ENCODE measurements around the gene EPHA6. TPM values are rescaled to one million over a fixed set of nuclear protein-coding genes. Genes with fewer than 3 reads are reported as not detected.

EPHA6 gene
- total RNA-seq, 1 donor from 2014 or later = 1.2 TPM

GRCh38 chr3:97706226-97706625, 891.8 kb downstream of the EPHA6 start:
- intact Hi-C loops (cut with DNase I) = no loop called here
- DNase-seq (ENCODE audit: extremely low spot score in 2 of 2) = no peak
- no peak overlapping the region for H3K4me3 ChIP-seq
- H3K27ac ChIP-seq = no peak overlapping the region
- TF ChIP-seq POLR2A (IDR thresholded peaks at IDR 0.05) (no peak), CTCF (IDR thresholded peaks at IDR 0.05) (no peak)
- H3K27me3 ChIP-seq = no peaks in the 10 kb centered on the region
- no peaks in the 10 kb centered on the region for H3K9me3 ChIP-seq
- no peaks in the 10 kb centered on the region for H3K36me3 ChIP-seq
- no peaks in the 10 kb centered on the region for H3K4me1 ChIP-seq

GRCh38 chr3:97711654-97712053, 897.3 kb downstream of the EPHA6 start:
- TF ChIP-seq CTCF (IDR thresholded peaks at IDR 0.05) (no peak), POLR2AphosphoS5 (IDR thresholded peaks at IDR 0.05; ENCODE audit: insufficient read depth in 1 of 2, low read depth in 1 of 2) (no peak), POLR2A (IDR thresholded peaks at IDR 0.05) (no peak)
- intact Hi-C loops (cut with DNase I) = no loop called here
- no peak for DNase-seq (ENCODE audit: extremely low spot score in 2 of 2)

GRCh38 chr3:97712919-97713318, 898.5 kb downstream of the EPHA6 start:
- Histone ChIP-seq H3K27me3 (no peaks in the 10 kb centered on the region), H3K36me3 (no peaks in the 10 kb centered on the region), H3K27ac (no peak overlapping the region), H3K4me3 (no peak overlapping the region), H3K9me3 (no peaks in the 10 kb centered on the region), H3K4me1 (no peaks in the 10 kb centered on the region)
- no peak for TF ChIP-seq POLR2A (IDR thresholded peaks at IDR 0.05)
- TF ChIP-seq POLR2AphosphoS5 (IDR thresholded peaks at IDR 0.05; ENCODE audit: insufficient read depth in 1 of 2, low read depth in 1 of 2) = no peak
- TF ChIP-seq CTCF (IDR thresholded peaks at IDR 0.05) = no peak
- no peak for DNase-seq (ENCODE audit: extremely low spot score in 2 of 2)
- intact Hi-C loops (cut with DNase I) = no loop called here

More at GRCh38 chr3:97711654-97712053, 897.3 kb downstream of the EPHA6 start:
- Histone ChIP-seq H3K27ac (no peak overlapping the region), H3K9me3 (no peaks in the 10 kb centered on the region), H3K27me3 (no peaks in the 10 kb centered on the region), H3K4me3 (no peak overlapping the region), H3K36me3 (no peaks in the 10 kb centered on the region), H3K4me1 (no peaks in the 10 kb centered on the region)

- Histone ChIP-seq H3K4me3 (no peak overlapping the region), H3K27me3 (no peaks in the 10 kb centered on the region), H3K9me3 (no peaks in the 10 kb centered on the region), H3K4me1 (no peaks in the 10 kb centered on the region), H3K36me3 (no peaks in the 10 kb centered on the region), H3K27ac (no peak overlapping the region)
- intact Hi-C loops (cut with DNase I) = no loop called here
- no peak for TF ChIP-seq POLR2A (IDR thresholded peaks at IDR 0.05)
- TF ChIP-seq POLR2AphosphoS5 (IDR thresholded peaks at IDR 0.05; ENCODE audit: insufficient read depth in 1 of 2, low read depth in 1 of 2) = no peak
- DNase-seq (ENCODE audit: extremely low spot score in 2 of 2) = no peak
Observed at GRCh38 chr3:97713634-97714033, 899.2 kb downstream of the EPHA6 start.

GRCh38 chr3:97719156-97719821, 904.9 kb downstream of the EPHA6 start:
- H3K27me3 ChIP-seq = no peaks in the 10 kb centered on the region
- TF ChIP-seq CTCF (IDR thresholded peaks at IDR 0.05) (peak; percentile 16 to 90 (median 59)), POLR2A (IDR thresholded peaks at IDR 0.05) (no peak)
- no peaks in the 10 kb centered on the region for H3K36me3 ChIP-seq
- DNase-seq (ENCODE audit: extremely low spot score in 2 of 2) = no peak
- intact Hi-C loops (cut with DNase I) = no loop called here
- H3K9me3 ChIP-seq = no peaks in the 10 kb centered on the region
- no peak overlapping the region for H3K27ac ChIP-seq
- no peaks in the 10 kb centered on the region for H3K4me1 ChIP-seq
- no peak overlapping the region for H3K4me3 ChIP-seq
